ENCODE results near the gene MAGEA9B.

MAGEA9B gene

DNA sequence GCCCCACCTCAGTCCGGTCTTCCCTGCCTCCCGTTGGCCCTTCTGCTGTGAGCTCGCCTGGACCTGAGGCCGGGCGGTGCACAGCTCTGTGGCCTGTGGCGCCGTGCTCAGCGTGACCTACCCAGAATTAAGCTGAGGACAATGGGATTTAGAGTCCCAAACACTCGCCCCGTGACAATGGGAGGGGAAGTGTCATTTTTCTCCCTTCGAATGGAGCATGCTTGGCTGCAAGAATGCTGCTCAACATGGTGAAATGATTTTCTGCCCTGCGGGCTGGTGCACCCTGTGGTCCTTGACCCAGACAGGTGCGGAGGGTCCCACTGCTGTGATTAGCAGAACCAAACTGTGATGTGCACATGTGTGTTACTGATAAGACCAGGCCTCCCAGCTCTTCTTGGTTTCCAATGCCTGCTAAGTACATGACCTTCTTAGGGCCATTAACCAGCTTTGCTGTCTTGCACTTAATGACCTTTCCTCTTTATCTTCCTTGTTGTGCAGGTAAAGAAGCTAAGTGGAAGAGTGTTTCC is 45.7 kb downstream of the MAGEA9B start:
- no peak for TF ChIP-seq FOXP2 (optimal IDR thresholded peaks at IDR 0.05; ENCODE audit: borderline replicate concordance, extremely low read depth, extremely low read length, insufficient read depth)
- TF ChIP-seq, protein P1, sequence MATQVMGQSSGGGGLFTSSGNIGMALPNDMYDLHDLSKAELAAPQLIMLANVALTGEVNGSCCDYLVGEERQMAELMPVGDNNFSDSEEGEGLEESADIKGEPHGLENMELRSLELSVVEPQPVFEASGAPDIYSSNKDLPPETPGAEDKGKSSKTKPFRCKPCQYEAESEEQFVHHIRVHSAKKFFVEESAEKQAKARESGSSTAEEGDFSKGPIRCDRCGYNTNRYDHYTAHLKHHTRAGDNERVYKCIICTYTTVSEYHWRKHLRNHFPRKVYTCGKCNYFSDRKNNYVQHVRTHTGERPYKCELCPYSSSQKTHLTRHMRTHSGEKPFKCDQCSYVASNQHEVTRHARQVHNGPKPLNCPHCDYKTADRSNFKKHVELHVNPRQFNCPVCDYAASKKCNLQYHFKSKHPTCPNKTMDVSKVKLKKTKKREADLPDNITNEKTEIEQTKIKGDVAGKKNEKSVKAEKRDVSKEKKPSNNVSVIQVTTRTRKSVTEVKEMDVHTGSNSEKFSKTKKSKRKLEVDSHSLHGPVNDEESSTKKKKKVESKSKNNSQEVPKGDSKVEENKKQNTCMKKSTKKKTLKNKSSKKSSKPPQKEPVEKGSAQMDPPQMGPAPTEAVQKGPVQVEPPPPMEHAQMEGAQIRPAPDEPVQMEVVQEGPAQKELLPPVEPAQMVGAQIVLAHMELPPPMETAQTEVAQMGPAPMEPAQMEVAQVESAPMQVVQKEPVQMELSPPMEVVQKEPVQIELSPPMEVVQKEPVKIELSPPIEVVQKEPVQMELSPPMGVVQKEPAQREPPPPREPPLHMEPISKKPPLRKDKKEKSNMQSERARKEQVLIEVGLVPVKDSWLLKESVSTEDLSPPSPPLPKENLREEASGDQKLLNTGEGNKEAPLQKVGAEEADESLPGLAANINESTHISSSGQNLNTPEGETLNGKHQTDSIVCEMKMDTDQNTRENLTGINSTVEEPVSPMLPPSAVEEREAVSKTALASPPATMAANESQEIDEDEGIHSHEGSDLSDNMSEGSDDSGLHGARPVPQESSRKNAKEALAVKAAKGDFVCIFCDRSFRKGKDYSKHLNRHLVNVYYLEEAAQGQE (IDR thresholded peaks at IDR 0.05; ENCODE audit: insufficient read depth in 1 of 2, low read depth in 2 of 2, low read length in 2 of 2): no peak
- no peak for TF ChIP-seq POLR2AphosphoS5 (IDR thresholded peaks at IDR 0.05; ENCODE audit: low read depth, low read length)
- no peak for TF ChIP-seq TAF1 (IDR thresholded peaks at IDR 0.05; ENCODE audit: borderline replicate concordance, insufficient read depth, low read length)
- TF ChIP-seq SIN3A (IDR thresholded peaks at IDR 0.05; ENCODE audit: borderline replicate concordance, insufficient read depth, low read length): no peak

DNA sequence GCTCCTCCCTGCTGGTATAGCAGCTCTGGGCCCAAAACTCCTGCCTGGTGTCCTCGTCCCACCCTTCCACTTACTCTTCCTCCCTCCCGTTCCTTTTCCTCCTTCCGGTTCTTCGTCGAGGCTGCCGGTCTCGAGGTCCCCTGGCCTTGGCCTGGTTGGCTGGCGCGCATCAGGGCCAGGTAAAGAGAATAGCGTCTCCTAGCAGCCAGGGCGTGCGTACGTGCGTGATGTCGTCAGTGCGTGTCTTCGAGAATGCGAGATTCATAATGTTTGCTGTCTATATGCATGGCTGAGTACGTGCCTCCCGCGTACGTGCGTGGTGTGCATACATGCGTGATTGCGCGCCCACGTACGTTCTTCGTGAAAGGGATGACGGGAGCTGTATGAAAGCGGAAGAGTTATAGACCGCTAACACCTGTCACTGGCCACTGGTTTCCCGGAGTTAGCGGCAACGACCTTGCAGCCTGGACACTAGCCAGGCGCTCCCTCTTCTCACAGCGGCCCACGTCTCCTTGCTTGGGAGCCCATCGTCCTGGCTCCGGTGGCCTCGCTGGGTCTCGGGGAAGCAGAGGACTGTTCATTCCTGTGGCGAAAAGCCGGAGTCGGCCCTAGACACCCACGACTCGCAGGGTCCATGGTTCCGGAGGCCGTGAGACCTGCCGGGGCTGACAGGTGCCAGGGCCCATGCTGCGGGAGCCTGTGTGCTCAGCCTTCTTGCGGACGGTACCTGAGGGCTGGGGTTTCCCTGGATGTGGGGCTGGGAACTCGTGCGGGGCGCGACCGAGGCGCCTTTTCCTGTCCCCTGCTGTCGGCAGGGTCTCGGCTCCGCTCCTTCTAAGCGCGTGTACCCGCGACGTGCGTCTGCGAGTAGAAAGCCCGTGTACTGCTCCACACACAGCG is 46.4 kb downstream of the MAGEA9B start, which contains the start of gene EOLA1:
Gene EOLA1, plus strand, starts transcription at position 392 of the 900 bp plus-strand sequence. CDS start 4,619 bp downstream, outside the sequence.
- TF ChIP-seq, protein P1 (IDR thresholded peaks at IDR 0.05; ENCODE audit: insufficient read depth in 1 of 2, low read depth in 2 of 2, low read length in 2 of 2): no peak
- TF ChIP-seq FOXP2 (optimal IDR thresholded peaks at IDR 0.05; ENCODE audit: borderline replicate concordance, extremely low read depth, extremely low read length, insufficient read depth) (peak; percentile 88), TAF1 (IDR thresholded peaks at IDR 0.05; ENCODE audit: borderline replicate concordance, insufficient read depth, low read length) (no peak), SIN3A (IDR thresholded peaks at IDR 0.05; ENCODE audit: borderline replicate concordance, insufficient read depth, low read length) (no peak), POLR2AphosphoS5 (IDR thresholded peaks at IDR 0.05; ENCODE audit: low read depth, low read length) (0 out of 2 replicates have a peak, but pooled peaks have one; percentile 36)

DNA sequence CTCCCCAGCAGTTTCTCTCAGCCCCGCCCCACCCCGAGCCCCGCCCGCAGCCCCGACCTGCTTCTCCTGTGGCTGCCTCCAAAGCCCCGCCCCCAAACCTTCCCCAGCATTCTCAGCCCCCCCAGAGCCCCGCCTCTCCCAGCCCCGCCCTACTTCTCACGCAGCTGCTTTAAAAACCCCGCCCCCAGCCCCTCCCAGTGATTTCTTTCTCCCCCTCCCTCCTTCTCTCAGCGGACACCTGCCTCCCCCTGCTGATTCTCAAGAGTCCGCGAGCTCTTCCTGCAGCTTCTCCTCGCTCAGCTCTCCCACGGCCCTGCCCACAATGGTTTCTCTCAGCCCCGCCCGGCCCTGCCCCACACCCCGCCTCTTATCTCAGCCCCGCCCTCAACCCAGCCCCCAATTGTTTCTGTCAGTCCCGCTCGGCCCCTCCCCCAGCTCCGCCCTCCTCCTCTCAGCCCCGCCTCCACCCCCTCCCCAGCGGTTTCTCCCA is 47.1 kb downstream of the MAGEA9B start:
- TF ChIP-seq FOXP2 (optimal IDR thresholded peaks at IDR 0.05; ENCODE audit: borderline replicate concordance, extremely low read depth, extremely low read length, insufficient read depth) (no peak), TAF1 (IDR thresholded peaks at IDR 0.05; ENCODE audit: borderline replicate concordance, insufficient read depth, low read length) (no peak), POLR2AphosphoS5 (IDR thresholded peaks at IDR 0.05; ENCODE audit: low read depth, low read length) (no peak), SIN3A (IDR thresholded peaks at IDR 0.05; ENCODE audit: borderline replicate concordance, insufficient read depth, low read length) (no peak)
- TF ChIP-seq, protein P1 (IDR thresholded peaks at IDR 0.05; ENCODE audit: insufficient read depth in 1 of 2, low read depth in 2 of 2, low read length in 2 of 2): no peak

DNA sequence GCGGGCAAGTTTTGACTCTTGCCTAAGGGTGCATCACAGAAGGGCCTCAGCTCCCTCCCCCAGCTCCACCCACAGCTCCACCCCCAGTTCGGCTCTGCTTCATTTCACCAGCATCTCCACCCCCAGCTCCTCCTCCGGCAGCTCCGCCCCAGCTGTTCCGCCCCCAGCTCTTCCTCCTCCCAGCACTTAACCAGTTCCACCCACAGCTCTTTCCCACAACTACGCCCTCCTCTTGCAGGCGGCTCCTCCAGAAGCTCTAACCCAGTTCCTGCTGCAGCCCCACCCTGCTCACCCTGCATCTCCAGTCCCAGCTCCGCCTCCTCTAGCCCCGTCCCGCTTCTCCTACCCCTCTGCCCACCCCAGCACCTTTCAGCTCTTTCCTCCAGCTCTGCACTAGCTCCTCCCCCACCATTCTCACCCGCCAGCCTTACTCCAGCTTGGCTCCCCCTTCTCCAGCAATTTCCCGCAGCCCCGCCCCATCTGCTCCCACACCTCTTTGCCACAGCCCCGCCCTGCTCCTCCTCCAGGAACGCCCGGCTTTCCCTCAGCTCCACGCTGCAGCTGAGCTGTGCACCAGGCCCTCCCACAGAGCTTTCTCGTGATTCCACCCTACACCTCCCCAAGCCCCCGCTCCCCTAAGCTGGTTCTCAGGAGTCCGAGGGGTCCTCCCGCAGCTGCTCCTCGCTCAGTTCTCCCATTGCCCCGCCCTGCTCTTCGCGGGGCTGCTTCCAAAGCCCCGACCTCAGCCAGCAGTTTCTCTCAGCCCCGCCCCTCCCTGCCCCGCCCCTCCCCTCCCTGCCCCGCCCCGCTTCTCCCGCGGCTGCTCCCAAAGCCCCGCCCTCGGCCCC is 47.8 kb downstream of the MAGEA9B start:
- TF ChIP-seq, protein P1 (IDR thresholded peaks at IDR 0.05; ENCODE audit: insufficient read depth in 1 of 2, low read depth in 2 of 2, low read length in 2 of 2): no peak
- no peak for TF ChIP-seq FOXP2 (optimal IDR thresholded peaks at IDR 0.05; ENCODE audit: borderline replicate concordance, extremely low read depth, extremely low read length, insufficient read depth)
- no peak for TF ChIP-seq TAF1 (IDR thresholded peaks at IDR 0.05; ENCODE audit: borderline replicate concordance, insufficient read depth, low read length)
- no peak for TF ChIP-seq POLR2AphosphoS5 (IDR thresholded peaks at IDR 0.05; ENCODE audit: low read depth, low read length)
- TF ChIP-seq SIN3A (IDR thresholded peaks at IDR 0.05; ENCODE audit: borderline replicate concordance, insufficient read depth, low read length): no peak
